GM21390 (cell line): ENCODE data around the gene DNAI7.

Source experiments
- ATAC-seq: cut with Tn5 transposase; IDR thresholded peaks from one replicate; pipeline ENCODE4 v1.9.1; 2021; ENCODE audit not compliant: unreplicated experiment

Gene DNAI7

GRCh38 chr12:25186038-25186787, 8.7 kb downstream of the DNAI7 start:
- peak; percentile 50 for ATAC-seq

GRCh38 chr12:25184132-25184531, 10.8 kb downstream of the DNAI7 start:
- ATAC-seq = no peak

GRCh38 chr12:25182765-25183164, 12.2 kb downstream of the DNAI7 start:
- no peak for ATAC-seq

- no peak for ATAC-seq
Observed at GRCh38 chr12:25162866-25163265, 32.1 kb downstream of the DNAI7 start.

- ATAC-seq = no peak
Observed at GRCh38 chr12:25156061-25156460, 38.9 kb downstream of the DNAI7 start.

GRCh38 chr12:25155022-25155576, 39.9 kb downstream of the DNAI7 start:
- ATAC-seq = peak; percentile 71

- no peak for ATAC-seq
Observed at GRCh38 chr12:25152055-25152454, 42.9 kb downstream of the DNAI7 start.

GRCh38 chr12:25151476-25151875, 43.5 kb downstream of the DNAI7 start:
- no peak for ATAC-seq

GRCh38 chr12:25146686-25147085, 48.3 kb downstream of the DNAI7 start:
- ATAC-seq = no peak

- ATAC-seq = no peak
Observed at GRCh38 chr12:25135531-25136154, 59.3 kb downstream of the DNAI7 start.

GRCh38 chr12:25131270-25131669, 63.7 kb downstream of the DNAI7 start:
- ATAC-seq = no peak

- ATAC-seq = no peak
Observed at GRCh38 chr12:25130741-25131188, 64.2 kb downstream of the DNAI7 start.

GRCh38 chr12:25126746-25127145, 68.2 kb downstream of the DNAI7 start:
- ATAC-seq = no peak

- ATAC-seq = no peak
Observed at GRCh38 chr12:25126101-25126500, 68.9 kb downstream of the DNAI7 start.

- ATAC-seq = no peak
Observed at GRCh38 chr12:25124493-25124892, 70.5 kb downstream of the DNAI7 start.

- ATAC-seq = no peak
Observed at GRCh38 chr12:25123126-25123525, 71.8 kb downstream of the DNAI7 start.

- ATAC-seq = no peak
Observed at GRCh38 chr12:25121916-25122315, 73.0 kb downstream of the DNAI7 start.

- no peak for ATAC-seq
Observed at GRCh38 chr12:25121110-25121509, 73.8 kb downstream of the DNAI7 start.

GRCh38 chr12:25119020-25119419, 75.9 kb downstream of the DNAI7 start:
- no peak for ATAC-seq

- ATAC-seq = no peak
Observed at GRCh38 chr12:25115677-25116076, 79.3 kb downstream of the DNAI7 start.

GRCh38 chr12:25113651-25114050, 81.3 kb downstream of the DNAI7 start:
- ATAC-seq = no peak

- ATAC-seq = no peak
Observed at GRCh38 chr12:25110260-25110659, 84.7 kb downstream of the DNAI7 start.
